NCI-H1436 treated with DMSO at 0.1 percent for 48 hours (cell line): ENCODE results near the gene CKB.

Experiments used
- DNase-seq: peaks from one replicate; lab custom pipeline; 2025; lab: John Stamatoyannopoulos, UW

Gene CKB

DNA sequence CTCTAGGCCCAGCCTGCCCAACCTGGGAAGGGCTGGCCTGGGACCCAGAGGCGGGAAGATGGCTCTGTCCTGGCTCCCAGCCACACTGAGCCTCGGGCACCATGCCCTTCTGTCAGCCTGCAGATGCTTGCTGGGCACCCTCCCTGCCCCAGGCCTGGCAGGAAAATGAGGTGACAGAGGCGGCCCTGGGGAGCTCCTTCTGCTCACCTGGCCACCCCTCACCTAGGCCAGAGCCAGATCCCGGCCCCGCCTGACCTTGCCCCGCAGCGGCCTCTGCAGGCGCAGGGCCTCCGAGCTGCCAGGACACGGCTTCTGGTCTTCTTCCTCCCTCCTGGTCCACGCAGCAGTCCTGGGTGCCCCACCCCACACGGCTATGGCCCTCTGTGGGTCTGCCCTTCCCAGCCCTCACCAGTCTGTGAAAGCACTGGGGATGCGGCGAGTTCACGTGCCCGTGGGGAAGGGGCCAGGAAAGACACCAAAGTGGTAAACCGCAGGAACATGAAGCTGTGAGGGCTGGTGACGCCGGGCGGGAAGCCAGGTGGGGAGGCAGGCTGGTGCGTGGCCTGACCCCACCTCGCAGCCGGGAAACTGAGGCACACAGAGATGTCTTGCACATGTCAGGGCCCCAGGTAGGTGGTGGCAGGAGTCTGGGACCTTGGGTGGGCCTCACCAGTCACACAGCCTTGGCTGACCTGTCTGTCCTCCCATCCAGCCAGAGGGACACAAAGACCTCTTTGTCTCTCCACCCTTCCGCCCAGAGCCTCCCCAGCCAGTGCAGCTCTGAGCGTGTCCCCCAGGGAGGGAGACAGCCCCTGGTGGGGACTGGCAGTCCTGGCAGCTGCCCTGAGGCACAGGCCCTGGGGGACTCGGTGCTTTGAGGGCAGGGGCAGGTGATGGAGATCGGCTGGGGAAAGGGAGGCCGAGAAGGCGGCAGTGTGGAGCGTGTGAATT, 27.0 kb upstream of the CKB start:
- no peak for DNase-seq

DNA sequence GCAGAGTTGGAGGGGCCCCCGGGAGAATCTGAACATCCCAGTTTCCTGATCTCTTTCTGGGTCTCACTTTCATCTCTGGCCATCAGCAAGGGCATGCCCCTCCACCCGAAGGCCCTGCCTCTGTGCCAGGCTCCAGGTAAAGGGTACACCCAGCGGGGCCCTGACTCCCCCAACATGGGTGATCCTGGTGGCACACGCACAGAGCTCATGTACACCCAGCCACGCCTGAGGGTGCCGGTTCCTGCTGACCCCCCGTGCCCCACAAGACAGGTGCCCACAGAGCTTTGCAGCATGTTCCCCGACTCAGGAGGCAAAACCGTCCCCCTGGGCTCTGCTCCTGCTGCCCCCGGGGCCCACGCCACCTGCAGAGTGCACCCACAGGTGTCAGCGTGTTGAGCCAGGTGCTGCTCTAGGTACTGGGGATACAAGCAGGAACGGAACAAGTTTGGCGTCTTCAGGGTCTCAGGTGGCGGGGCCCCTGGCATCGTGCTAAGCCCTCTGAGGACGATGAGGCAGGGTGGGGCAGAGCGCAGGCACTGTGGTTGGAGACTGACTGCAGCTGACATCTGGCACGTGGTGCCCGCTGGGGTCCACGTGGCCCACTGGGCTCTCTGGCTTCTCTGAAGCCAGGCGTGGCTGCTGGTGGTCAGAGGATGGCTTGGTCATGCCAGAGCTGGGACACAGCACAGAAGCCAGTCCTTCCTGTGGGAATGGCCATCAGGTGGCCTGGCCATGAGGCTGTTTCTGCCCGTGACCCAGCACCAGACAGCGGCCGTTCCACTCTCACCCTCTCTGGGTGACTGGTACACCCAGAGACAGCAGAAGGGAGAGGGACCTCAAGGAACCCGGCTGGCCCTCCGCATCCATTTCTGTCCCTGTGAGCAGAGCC, 26.1 kb upstream of the CKB start:
- no peak for DNase-seq

DNA sequence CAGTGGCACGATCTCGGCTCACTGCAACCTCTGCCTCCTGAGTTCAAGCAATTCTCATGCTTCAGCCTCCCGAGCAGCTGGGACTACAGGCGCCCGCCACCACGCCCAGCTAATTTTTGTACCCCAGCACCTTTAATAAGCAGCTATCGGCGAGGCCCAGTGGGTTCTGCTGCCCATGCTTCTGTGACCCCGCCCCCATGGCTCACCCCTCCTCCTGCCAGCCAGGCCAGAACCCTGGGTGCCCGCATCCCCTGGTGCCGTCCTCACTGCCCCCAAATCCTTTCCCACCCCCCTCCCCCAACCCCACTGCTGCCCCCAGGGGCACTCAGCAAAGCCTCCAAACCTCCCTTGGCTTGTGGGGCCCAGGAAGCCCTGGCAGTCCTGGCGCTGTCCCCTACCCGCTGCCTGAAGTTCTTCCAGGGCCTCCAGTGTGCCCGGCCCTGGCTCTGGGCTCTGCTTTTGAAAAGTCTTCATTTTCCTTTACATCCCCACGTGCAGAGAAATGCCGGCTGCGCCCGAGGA, 25.4 kb upstream of the CKB start:
- DNase-seq: no peak

DNA sequence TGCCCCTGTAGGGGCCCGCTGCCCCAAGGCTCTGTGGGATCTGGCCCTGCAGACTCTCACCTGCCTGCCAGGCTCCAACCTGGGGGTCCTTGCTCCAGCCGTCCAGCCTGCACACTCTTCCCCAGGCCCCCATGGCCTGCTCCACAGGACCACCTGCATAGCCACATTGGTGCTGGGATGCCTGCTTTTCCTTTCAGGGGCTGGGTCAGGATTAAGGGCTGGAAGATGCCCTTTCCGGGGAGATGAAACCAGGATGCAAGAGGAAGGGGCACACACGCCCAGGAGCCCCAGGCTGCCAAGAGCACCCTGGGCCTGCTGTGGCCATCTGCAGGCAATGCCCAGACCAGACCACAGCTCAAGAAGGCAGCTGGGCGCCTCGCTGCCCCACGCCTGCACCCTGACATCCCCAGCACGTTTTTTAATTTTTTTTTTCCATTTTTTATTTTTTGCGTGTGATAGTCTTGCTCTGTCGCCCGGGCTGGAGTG, 24.9 kb upstream of the CKB start:
- DNase-seq: no peak

DNA sequence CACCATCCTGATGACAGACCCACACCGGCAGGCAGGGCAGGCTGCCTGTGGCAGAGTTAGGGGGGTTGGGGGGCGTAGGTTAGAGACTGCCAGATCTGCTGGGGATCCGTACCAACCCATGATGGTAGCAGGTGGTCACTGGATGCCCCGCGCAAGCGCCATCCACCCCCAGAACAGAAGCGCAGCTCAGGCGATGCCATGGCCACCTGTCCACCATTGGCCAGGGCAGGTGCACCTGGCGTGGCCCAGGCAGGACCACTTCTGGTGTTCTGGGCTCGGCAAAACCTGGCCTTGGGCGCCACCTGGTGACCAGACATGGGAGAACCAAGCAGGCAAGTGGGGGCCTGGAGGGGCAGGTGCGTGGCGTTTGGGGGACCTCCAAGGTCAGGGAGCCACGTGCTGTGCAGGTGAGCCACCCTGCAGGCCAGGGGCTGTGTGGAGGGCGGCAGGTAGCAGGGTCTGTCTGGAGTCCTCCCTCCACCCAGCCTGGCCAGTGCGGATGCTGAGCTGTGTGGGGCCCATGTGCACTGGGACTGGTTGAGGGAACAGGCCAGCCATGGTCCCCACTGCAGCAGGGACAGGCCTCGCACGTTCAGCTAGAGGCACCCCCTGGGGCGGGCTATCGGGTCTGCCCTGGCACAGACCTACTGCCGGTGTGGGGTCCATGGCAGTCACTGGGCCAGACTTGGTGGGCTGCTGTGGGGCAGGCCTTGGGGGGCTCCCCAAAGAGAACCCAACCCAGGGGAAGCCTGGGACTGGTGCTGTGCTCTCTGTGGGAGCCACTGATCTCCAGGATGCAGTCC, 24.2 kb upstream of the CKB start:
- peak; percentile 39 for DNase-seq

DNA sequence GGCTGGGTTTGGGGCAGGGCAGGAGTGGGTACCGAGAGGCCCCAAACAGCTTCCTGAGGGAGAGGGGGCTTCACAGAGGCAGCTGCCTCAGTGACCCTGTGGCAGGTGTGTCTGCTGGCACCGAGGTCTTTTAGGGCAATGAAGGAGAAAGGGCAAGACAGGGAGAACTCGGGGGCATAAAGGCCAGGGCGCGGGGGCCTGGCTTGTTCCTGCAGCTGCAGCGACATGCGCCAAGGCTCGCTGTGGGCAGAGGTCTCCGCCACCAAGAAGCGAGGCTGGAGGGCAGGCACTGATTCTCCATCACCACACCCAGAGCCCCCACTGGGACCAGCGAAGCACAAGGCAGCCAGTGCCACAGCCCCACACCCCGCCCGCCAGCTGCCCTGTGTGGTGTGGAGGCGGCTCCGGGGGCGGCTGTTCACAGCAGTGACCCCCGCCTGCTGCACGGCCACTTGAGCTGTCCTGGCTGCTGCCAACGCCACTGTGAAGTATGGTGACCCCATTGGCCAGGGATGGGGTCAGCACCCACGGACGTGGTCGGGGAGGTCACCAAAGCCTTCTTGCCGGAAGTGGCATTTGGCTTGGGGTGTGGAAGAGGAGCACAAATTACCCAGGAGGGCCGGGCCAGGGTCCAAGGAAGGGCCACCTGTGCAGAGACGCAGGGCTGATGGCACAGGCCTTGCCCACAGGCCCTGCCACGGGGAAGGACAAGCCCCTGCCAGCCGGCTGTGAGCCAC, 23.5 kb upstream of the CKB start:
- DNase-seq: no peak

DNA sequence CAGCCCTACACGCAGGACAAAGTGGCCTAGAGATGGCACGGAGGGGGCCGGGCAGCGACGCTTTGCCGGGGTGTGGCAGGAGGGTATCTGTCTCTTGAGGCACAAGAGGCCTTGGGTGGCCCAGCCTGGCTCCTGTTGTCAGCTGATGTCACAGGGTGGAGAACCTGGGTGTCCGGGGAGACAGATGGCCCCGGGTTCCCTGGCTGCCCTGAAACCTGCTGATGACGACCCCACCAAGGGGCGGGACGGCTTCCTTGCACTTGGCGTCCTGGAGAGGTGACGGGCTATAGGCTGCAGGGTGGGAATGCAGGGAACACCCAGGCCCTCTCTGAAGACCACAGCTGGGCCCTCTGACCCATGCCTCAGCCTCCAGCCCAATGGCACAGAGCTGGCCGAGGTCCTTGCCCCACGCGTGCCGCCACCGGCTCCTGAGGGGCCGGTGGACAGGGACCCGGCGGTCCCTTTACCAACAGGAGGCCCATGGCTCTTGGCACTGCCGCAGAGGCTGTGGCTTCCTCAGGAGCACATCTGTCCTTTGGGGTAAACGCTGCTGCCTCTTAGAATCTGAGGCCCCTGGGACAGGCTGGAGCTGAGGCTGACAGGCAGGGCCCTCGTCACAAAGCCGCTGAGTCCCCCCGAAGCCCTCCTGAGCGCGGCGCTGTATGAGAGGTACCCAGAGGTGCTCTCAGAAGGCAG, 22.7 kb upstream of the CKB start:
- no peak for DNase-seq

DNA sequence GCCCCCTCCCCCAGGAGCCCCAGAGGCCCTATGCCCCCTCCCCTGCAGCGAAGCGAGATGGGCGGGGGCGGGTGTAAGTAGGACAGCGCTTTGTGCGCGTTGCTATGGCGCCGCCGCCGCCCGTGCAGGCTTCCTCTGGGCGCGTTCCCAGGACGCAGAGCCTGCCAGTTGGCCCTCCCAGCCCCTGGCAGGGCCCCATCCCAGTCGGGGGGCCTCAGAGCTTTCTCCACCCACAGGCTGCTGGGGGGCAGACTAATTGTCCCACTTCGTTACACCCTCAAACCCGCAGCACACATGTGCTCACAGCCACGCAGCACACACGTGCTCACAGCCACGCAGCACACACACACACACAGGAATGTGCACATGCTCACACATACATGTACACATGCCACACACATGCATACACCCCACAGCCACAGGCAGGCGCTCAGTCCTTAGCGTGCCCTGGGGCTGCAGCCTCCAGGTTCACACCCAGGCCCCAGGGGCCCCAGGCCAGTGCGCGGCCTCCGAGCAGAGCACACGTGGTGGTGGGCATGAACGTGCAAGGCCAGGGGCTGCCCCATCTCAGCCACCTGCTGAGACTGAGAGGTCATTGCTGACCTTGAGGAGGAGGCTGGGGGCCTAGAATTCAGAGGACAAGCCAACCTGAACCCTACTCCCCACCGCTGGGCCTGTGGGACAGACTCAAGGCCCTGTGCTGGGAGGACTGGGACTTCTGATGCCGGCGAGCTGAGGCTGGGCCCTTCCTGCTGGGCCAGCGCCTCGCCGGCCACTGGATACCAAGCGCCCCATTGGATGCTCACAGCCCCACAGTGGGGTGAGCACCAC, 22.0 kb upstream of the CKB start:
- DNase-seq: peak; percentile 24

DNA sequence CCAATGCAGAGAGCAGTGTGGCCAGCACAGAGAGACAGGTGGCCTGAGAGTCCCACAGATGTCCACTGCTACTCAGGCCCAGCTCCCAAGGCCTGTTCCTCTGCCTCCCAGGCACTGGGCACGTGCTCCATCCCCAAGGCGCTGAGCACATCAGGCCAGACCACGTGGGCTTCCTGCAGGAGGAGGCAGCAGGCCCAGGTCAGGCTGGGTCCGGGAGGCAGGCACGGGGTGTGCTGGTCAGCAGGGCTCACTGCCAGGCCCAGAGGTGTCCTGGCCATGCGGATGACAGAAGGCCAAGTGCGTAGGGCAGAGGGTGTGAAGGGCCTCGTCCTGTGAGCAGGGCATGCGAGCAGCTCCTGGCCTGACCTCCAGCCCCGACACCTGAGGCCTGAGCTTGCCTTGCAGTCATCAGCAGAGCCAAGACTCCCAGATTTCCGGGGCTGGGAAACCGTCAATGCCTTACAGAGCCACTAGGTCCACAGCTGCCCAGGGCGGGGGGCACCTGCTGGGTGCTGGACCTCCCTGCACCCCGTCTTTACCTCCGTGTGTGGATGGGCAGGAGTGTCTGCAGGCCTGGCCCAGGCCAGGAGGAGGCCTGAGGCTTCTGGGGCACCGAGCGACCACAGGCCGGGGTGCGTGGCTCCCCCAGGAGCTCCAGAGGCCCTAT, 21.2 kb upstream of the CKB start:
- no peak for DNase-seq

DNA sequence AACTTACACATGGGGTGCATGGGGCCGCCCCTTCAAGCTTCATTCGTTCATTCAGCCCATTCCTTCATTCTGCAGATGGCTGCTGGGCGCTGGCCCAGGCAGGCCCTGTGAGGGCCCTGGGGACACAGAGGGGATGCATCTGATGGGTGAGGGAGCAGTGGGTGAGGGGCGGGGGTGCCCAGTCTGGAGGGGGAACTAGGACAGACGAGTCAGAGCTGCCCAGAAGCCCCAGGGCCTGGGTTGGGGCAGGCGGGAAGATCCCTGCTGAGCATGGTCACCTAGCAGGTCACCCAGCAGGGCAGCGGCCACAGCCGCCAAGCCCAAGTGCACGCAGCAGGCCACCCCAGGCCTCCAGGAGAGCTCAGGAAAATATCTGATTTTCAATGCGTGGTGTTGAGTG, 20.5 kb upstream of the CKB start:
- no peak for DNase-seq

DNA sequence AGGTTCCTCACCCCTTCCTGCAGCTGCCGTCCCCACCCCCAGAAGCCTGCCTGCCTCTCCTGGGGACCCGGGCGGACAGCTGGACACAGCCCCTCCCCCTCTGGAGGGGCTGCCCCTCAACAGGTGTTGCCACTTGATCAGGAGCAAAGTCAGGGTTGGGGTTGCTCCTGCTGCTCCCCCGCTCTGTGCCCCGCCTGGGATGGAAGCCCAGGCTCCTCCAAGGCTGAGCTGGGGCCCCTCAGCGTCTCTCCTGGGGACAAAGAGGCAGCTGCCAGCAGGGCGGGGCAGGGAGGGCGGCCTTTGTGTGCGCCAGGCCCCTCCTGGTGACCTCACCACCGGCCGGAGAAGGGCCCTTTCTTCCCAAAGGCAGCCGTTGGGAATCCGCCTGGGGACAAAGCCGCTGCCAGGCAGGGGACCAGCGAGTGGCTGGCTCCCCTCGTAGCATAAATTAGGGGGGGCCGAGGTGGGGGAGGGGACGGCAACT, 20.0 kb upstream of the CKB start:
- no peak for DNase-seq

DNA sequence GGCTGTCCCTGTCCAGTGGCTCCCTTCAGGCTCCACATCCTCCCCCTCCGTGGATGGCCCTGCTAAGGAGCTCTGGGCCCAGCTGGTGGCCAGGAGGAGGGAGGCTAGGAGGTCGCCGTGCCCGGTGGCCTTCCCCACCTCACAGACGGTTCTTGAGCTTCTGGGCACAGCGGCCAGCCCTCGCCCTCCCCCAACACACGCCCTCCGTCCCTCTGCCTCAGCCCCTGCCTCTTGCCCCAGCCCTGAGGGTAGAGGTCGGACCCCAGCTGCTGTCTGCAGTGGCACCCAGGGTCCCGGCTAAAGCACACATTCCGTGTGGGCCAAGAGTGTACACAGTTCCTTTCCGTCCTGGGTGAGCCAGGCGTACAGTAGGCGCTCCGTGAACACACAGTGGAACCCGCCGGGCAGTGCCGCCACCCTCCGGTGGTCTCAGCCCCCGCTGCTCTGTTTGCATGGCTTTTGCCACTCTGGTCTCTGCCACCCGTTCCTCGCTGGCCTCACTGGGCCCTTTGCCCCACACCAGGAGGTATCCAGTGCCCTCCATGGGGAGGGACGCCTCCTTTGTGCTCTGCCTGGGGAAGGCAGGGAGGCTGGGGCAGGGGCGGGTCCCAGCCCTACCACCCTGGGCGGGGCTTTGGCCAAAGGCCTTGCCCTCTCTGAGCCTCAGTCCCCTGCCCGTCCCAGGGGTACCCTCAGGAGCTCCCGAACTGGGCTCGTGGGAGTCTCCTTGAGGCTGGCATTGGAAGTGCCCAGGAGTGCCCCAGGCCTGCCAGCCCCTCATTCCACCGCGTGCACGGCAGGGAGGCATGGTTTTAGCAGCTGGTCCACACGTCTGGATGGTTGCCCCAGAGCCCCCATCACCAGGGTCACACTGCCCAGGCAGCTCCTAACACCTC, 19.3 kb upstream of the CKB start:
- no peak for DNase-seq

DNA sequence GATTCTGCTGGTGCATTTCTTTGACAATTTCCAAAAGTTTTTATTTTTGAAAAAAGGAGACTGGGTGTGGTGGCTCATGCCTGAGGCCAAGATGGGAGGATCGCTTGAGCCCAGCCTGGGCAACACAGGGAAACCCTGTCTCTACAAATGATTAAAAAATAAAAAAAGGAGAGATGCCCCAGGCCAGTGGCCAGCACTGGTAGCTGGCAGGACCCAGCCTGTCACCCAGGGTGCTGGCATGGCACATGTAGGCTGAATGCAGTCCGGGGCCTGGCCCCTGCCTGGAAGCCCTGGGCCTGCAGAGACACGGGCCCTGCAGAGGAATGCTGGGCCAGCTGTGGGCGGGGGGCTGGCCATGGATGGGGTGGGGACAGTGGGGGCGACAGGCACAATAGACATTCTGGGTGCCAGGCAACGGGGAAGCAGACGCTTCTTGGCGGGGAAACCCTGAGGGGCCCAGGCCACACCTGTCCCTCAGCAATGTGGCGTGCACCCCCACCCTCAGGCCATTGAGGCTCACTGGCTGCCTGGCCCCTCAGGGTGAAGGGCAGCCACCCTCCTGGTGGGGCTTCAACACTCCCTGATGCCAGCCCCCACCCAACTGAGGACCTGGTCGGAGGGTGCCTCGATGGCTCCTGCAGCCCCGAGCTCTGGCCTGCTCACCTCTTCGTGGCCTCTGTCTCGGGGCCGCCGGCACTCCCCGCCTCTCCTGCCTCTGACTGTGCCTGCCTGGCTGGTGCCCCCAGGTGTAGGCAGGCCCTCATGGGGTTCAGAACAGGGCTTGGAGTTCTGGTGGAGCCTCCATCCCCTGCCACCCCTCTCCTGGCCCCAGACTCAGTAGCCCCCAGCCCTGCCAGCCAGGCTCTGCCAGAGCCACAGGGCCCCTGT, 18.4 kb upstream of the CKB start:
- no peak for DNase-seq

DNA sequence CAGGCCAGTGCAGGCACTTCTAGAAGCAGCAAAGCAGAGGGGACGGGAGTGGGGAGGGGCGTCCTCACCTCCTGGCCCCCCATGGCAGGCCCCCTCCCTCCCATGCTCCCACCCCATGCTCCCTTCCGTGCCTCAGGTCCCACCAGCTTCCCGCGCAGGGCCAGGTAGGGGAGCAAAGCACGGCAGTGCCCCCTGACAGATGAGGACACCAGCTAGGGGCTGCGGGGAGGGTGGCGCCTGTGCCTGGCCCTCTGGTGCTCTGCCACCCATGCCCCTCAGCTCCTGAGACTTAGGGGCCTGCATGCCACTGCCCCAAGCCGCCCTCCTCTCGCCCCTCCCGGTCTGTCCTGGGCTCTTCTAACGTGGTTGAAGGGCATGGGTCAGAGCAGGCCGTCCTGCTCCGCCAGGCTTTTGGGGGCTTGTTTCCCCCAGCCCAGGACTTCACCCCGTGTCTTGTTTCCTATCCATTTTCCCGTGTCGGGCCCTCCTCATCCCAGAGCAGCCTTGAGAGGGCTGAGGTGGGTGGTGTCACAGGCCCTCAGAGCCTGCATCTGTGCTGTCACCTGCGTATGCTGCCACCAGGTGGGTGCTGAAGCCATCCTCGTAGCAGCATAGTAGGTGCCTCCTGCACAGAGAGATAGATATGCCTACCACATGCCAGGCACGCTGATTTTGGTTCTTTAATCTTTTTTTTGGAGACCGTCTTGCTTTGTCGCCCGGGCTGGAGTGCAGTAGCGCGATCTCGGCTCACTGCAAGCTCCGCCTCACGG, 16.6 kb upstream of the CKB start:
- no peak for DNase-seq

DNA sequence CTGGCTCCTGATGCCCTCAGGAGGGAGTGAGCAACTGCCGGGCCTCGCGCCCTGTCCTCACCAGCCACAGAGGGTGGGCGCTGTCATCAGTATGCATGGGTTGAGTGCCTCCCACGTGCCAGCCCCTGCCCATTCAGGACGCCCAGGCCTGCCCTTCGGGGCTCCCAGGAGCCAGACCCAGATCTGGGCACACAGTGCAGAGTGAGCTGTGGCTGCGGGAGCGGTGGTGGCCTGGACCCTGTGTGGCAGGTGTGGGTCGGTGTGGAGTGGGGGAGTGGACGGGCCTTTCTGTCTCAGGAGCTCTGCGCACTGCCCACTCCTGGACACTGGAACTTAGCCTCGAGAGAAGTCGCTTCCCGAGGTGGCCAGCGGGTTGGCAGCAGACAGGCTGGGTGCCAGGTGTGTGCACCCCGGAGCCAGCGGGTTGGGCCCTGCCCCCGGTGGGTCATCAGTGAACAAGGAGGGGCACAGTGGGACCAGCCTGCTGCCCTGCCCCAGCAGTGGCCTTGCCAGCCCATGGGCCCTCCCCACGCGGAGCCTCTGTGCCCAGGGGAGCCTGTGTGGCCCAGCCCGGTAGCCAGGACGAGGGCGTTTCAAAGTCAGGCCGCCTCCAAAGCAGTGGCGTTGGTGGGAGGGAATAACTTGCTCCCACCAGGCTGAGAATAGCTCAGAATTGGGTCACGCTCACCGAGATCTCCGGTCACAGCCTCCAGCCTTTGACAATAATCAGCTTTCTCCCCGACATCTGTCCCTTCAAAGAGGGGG, 15.8 kb upstream of the CKB start:
- no peak for DNase-seq
